ENCODE measurements around the gene BCR.

DNA sequence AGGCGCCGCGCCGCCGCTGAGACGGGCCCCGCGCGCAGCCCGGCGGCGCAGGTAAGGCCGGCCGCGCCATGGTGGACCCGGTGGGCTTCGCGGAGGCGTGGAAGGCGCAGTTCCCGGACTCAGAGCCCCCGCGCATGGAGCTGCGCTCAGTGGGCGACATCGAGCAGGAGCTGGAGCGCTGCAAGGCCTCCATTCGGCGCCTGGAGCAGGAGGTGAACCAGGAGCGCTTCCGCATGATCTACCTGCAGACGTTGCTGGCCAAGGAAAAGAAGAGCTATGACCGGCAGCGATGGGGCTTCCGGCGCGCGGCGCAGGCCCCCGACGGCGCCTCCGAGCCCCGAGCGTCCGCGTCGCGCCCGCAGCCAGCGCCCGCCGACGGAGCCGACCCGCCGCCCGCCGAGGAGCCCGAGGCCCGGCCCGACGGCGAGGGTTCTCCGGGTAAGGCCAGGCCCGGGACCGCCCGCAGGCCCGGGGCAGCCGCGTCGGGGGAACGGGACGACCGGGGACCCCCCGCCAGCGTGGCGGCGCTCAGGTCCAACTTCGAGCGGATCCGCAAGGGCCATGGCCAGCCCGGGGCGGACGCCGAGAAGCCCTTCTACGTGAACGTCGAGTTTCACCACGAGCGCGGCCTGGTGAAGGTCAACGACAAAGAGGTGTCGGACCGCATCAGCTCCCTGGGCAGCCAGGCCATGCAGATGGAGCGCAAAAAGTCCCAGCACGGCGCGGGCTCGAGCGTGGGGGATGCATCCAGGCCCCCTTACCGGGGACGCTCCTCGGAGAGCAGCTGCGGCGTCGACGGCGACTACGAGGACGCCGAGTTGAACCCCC lies 798 bp downstream of the BCR start:
- TF ChIP-seq ZNF274 (IDR thresholded peaks at IDR 0.05; ENCODE audit: low read depth, low read length) (no peak), YY1 (IDR thresholded peaks at IDR 0.05; ENCODE audit: insufficient read depth, insufficient read length) (no peak)

Measured in NT2/D1 (cell line).